ENCODE results near the gene MC1R. TPM values are rescaled to one million over a fixed set of nuclear protein-coding genes. Genes with fewer than 3 reads are reported as not detected.

MC1R gene
- total RNA-seq, 2 experiments from 2014 or later: 6.7 to 6.9 TPM

- POLR2A ChIA-PET: no interaction called here
- intact Hi-C loops (cut with DNase I, micrococcal nuclease): no loop called here
- CTCF ChIA-PET: no interaction called here
Measured at GRCh38 chr16:89892055-89892630, 26.5 kb upstream of the MC1R start.

GRCh38 chr16:89892635-89893034 is 26.0 kb upstream of the MC1R start:
- CTCF ChIA-PET: no interaction called here
- TF ChIP-seq CTCF (IDR thresholded peaks at IDR 0.05): no peak
- no peak for DNase-seq
- intact Hi-C loops (cut with DNase I, micrococcal nuclease): no loop called here
- no peak overlapping the region for H3K4me3 Mint-ChIP-seq
- ATAC-seq (ENCODE audit: poor library complexity): no peak
- H3K4me3 ChIP-seq (ENCODE audit: low read length): no peak overlapping the region
- no peaks in the 10 kb centered on the region for H3K27me3 ChIP-seq (ENCODE audit: control insufficient read depth in 1 of 2, insufficient read depth in 2 of 2, low read length in 2 of 2)
- no peaks in the 10 kb centered on the region for H3K9me3 ChIP-seq (ENCODE audit: control insufficient read depth in 1 of 2, insufficient read depth in 1 of 2, low read length in 2 of 2)
- no peaks in the 10 kb centered on the region for H3K27me3 Mint-ChIP-seq
- H3K4me1 Mint-ChIP-seq (ENCODE audit: low read depth): no peaks in the 10 kb centered on the region
- H3K4me1 ChIP-seq (ENCODE audit: insufficient read depth, low read length): peaks cover 8% of the 10 kb centered on the region
- POLR2A ChIA-PET: no interaction called here
- peaks cover 77% of the 10 kb centered on the region for H3K36me3 Mint-ChIP-seq (ENCODE audit: low read depth)
- no peak overlapping the region for H3K27ac Mint-ChIP-seq
- no peaks in the 10 kb centered on the region for H3K9me3 Mint-ChIP-seq
- H3K36me3 ChIP-seq (ENCODE audit: insufficient read depth, low read length): peaks cover 82% of the 10 kb centered on the region
- H3K27ac ChIP-seq (ENCODE audit: low read depth in 1 of 2, low read length in 2 of 2): no peak overlapping the region

More at GRCh38 chr16:89892055-89892630, 26.5 kb upstream of the MC1R start:
- no peaks in the 10 kb centered on the region for H3K9me3 ChIP-seq (ENCODE audit: control insufficient read depth in 1 of 2, insufficient read depth in 1 of 2, low read length in 2 of 2)
- H3K36me3 ChIP-seq (ENCODE audit: insufficient read depth, low read length): peaks cover 82% of the 10 kb centered on the region
- Mint-ChIP-seq H3K4me3 (no peak overlapping the region), H3K27ac (no peak overlapping the region), H3K36me3 (ENCODE audit: low read depth) (peaks cover 77% of the 10 kb centered on the region), H3K9me3 (no peaks in the 10 kb centered on the region), H3K27me3 (no peaks in the 10 kb centered on the region), H3K4me1 (ENCODE audit: low read depth) (no peaks in the 10 kb centered on the region)
- ATAC-seq (ENCODE audit: poor library complexity) (no peak), DNase-seq (no peak)
- no peak overlapping the region for H3K4me3 ChIP-seq (ENCODE audit: low read length)
- H3K27ac ChIP-seq (ENCODE audit: low read depth in 1 of 2, low read length in 2 of 2): no peak overlapping the region
- H3K4me1 ChIP-seq (ENCODE audit: insufficient read depth, low read length): peaks cover 8% of the 10 kb centered on the region
- no peak for TF ChIP-seq CTCF (IDR thresholded peaks at IDR 0.05)
- no peaks in the 10 kb centered on the region for H3K27me3 ChIP-seq (ENCODE audit: control insufficient read depth in 1 of 2, insufficient read depth in 2 of 2, low read length in 2 of 2)

- no peak overlapping the region for H3K27ac ChIP-seq (ENCODE audit: low read depth in 1 of 2, low read length in 2 of 2)
- Mint-ChIP-seq H3K4me3 (no peak overlapping the region), H3K4me1 (ENCODE audit: low read depth) (no peaks in the 10 kb centered on the region), H3K27ac (no peak overlapping the region), H3K27me3 (no peaks in the 10 kb centered on the region), H3K36me3 (ENCODE audit: low read depth) (peaks cover 82% of the 10 kb centered on the region), H3K9me3 (no peaks in the 10 kb centered on the region)
- peaks cover 8% of the 10 kb centered on the region for H3K4me1 ChIP-seq (ENCODE audit: insufficient read depth, low read length)
- intact Hi-C loops (cut with DNase I, micrococcal nuclease): no loop called here
- H3K27me3 ChIP-seq (ENCODE audit: control insufficient read depth in 1 of 2, insufficient read depth in 2 of 2, low read length in 2 of 2): no peaks in the 10 kb centered on the region
- ChIA-PET CTCF (no interaction called here), POLR2A (no interaction called here)
- DNase-seq: no peak
- no peak overlapping the region for H3K4me3 ChIP-seq (ENCODE audit: low read length)
- ATAC-seq (ENCODE audit: poor library complexity): no peak
- peaks cover 86% of the 10 kb centered on the region for H3K36me3 ChIP-seq (ENCODE audit: insufficient read depth, low read length)
- no peak for TF ChIP-seq CTCF (IDR thresholded peaks at IDR 0.05)
- no peaks in the 10 kb centered on the region for H3K9me3 ChIP-seq (ENCODE audit: control insufficient read depth in 1 of 2, insufficient read depth in 1 of 2, low read length in 2 of 2)
Measured at GRCh38 chr16:89893642-89894548, 24.8 kb upstream of the MC1R start.
